Activated naive CD4-positive, alpha-beta T cell treated with anti-CD3 and anti-CD28 coated beads, Interleukin-2, amount 10 ng/mL, durations not matched to agents 5 hours and 36 hours (primary cell): Measurements from ENCODE around the gene INCENP. TPM values are rescaled to one million over a fixed set of nuclear protein-coding genes. Genes with fewer than 3 reads are reported as not detected.

Experiments
- total RNA-seq, 2 experiments: library from RNA; stranded (reverse); gene quantifications; one replicate each; pipeline ENCODE4 v1.2.3, GENCODE V29; 2021

The INCENP gene
- total RNA-seq = 100 to 1,000 TPM; 136 to 137 TPM

DNA sequence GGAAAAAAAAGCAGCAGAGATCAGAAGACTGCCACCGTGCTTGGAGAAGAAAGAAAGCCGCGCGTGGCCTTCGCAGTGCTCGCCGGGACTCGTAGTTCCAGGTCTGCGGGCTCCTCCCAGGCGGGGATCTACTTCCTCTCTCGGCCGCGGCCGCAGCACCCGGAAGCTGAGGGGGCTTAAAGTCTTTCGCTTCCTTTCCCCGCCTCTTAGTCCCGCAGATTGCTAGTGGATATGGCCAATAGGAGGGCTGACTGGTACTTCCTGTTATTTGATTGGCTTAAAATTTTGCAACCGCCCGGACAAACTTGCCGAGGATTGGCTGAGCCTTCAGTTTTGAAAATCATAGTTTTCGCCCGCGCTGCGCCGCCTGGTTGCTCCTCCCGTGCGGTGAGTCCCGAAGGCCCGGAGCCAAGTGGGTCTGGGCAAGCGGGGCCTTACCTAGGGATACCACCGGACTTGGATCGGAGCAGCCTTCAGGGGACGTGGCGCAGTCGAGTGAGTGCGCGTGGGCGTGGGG lies at the start of gene INCENP:
INCENP (plus strand) TSS at position 343 of the 517 bp plus-strand sequence. CDS start 4,151 bp downstream, outside the sequence.

DNA sequence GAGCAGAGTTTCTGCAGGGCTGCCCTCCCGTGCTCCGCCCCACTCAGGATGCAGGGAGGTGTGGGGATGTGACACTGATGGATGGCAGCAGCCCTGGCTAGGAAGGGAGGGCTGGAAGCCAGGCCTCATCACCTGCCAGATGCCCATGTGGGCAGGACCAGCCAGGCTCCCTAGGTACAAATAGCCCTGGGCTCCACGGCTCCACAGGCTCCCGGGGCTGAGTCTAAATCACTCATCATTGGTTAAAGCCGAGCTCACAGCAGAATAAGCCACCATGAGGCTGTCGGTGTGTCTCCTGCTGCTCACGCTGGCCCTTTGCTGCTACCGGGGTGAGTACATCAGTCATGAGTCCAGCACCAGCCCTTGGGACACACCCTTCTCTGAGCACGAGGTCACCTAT lies 66.2 kb downstream of the INCENP start, which contains the start of gene SCGB1D1:
SCGB1D1 (plus strand) TSS at position 206 of the 400 bp plus-strand sequence; CDS start at position 275, 69 bp downstream.

Other genes starting within 250 kb of the INCENP start
- gene FADS3, start 232.5 kb upstream of the INCENP start, total RNA-seq = 1 to 10 TPM; 4.6 to 5.4 TPM
- gene RAB3IL1, start 206.4 kb upstream of the INCENP start, total RNA-seq = not detected
- gene BEST1, start 173.7 kb upstream of the INCENP start, total RNA-seq = under 1 TPM; 0.10 to 0.17 TPM
- gene FTH1, start 156.4 kb upstream of the INCENP start, total RNA-seq = 100 to 1,000 TPM; 887 to 889 TPM
- gene SCGB1D1, start 66.2 kb downstream of the INCENP start, total RNA-seq = not detected
- not detected for gene SCGB2A1, start 84.7 kb downstream of the INCENP start, total RNA-seq
- not detected for gene SCGB1D2, start 118.2 kb downstream of the INCENP start, total RNA-seq
- not detected for gene SCGB2A2, start 146.1 kb downstream of the INCENP start, total RNA-seq
- not detected for gene SCGB1D4, start 175.1 kb downstream of the INCENP start, total RNA-seq
- 1 to 10 TPM; 8.0 to 9.2 TPM for gene ASRGL1, start 213.4 kb downstream of the INCENP start, total RNA-seq